Left lung (tissue), 10 donors: ENCODE data around the gene STPG3. TPM values are rescaled to one million over a fixed set of nuclear protein-coding genes. Genes with fewer than 3 reads are reported as not detected.
"Not testable (repeated sequence)": the region's sequence is repeated elsewhere in the genome, so short reads cannot be mapped to it uniquely, and the experiment has no call there.

Experiments used
- ATAC-seq: fragments of 200-7000 bp; cut with Tn5 transposase; one replicate; pipeline ENCODE4 v1.9.1; 2020; ENCODE audit warnings: moderate library complexity
- DNase-seq, 4 donors: peaks; one replicate each; pipeline ENCODE4 v3.0.0-alpha.2; 2013 to 2020
- H3K27ac ChIP-seq, 2 donors: fragments of 200-600 bp; sonication (generic) in 1 of 2; one replicate each; pipeline versions ENCODE4 v1.5.0 to v1.8.0; 2020 to 2021
- H3K27me3 ChIP-seq, 2 donors: fragments of 200-600 bp; sonication (generic) in 1 of 2; one replicate each; pipeline versions ENCODE4 v1.5.0 to v1.8.0; 2020 to 2021
- H3K36me3 ChIP-seq, 2 donors: fragments of 200-600 bp; sonication (generic) in 1 of 2; one replicate each; pipeline versions ENCODE4 v1.5.0 to v1.8.0; 2020 to 2021
- H3K4me1 ChIP-seq, 2 donors: fragments of 200-600 bp; one replicate each; pipeline ENCODE4 v1.8.0; 2021
- H3K4me3 ChIP-seq, 2 donors: fragments of 200-600 bp; sonication (generic) in 1 of 2; one replicate each; pipeline versions ENCODE4 v1.5.0 to v1.8.0; 2020 to 2021; ENCODE audit warnings: mild to moderate bottlenecking in 1 of 2
- H3K9me3 ChIP-seq, 2 donors: fragments of 200-600 bp; sonication (generic) in 1 of 2; one replicate each; pipeline versions ENCODE4 v1.5.0 to v1.8.0; 2020 to 2021
- CTCF ChIP-seq, 2 donors: fragments of 200-600 bp; sonication (generic) in 1 of 2; IDR thresholded peaks; one replicate each; pipeline versions ENCODE4 v1.5.0 to v1.8.0; 2021; ENCODE audit warnings: antibody characterized with exemption in 2 of 2
- intact Hi-C, 2 donors: fragments of 100-400 bp; cut with DNase I; formaldehyde crosslinking; loops; one replicate each; pipeline versions ENCODE4 v1.11.2 to v1.14.2; 2022
- polyA plus RNA-seq, 6 donors: library from polyadenylated mRNA; unstranded; fragments of 120-200 nt; gene quantifications; one replicate each; pipeline ENCODE4 v1.2.1, GENCODE V29; 2013; ENCODE audit not compliant: insufficient read length in 6 of 6
- total RNA-seq, 2 donors: library from RNA; stranded (reverse); fragmentation: NEBNext Ultra II Directional; extraction: Animal tissue kit (Norgen Biotek cat#: 25700); gene quantifications; one replicate each; pipeline ENCODE4 v1.2.1, GENCODE V29; 2021
- donor health status: DM: no; HTN: yes; CAD: no.
- donor health status: DM: no; HTN: no; CAD: no.

Gene STPG3
- total and polyA plus RNA-seq, 8 donors = 0.69 to 1.4 (median 0.89) TPM; not detected in 2

GRCh38 chr9:137256856-137257255, 5.8 kb downstream of the STPG3 start:
- no peak for DNase-seq
- no peaks in the 10 kb centered on the region for H3K27me3 ChIP-seq
- H3K9me3 ChIP-seq = no peaks in the 10 kb centered on the region
- no peak for TF ChIP-seq CTCF (IDR thresholded peaks at IDR 0.05)
- H3K27ac ChIP-seq = no peak overlapping the region
- ATAC-seq = no peak
- H3K36me3 ChIP-seq = peaks cover 0 to 27% of the 10 kb centered on the region in 2 donors
- peaks cover 13 to 28% of the 10 kb centered on the region in 2 donors for H3K4me1 ChIP-seq
- peak overlapping the region in 1 of 2 donors; percentile 99 for H3K4me3 ChIP-seq
- intact Hi-C loops = no loop called here

- peak; percentile 50 to 52 for TF ChIP-seq CTCF (IDR thresholded peaks at IDR 0.05)
- H3K27me3 ChIP-seq, H3K4me1 ChIP-seq, H3K4me3 ChIP-seq, intact Hi-C loops, H3K9me3 ChIP-seq, H3K27ac ChIP-seq, DNase-seq: not testable (repeated sequence)
- ATAC-seq = peak; percentile 27
- peaks cover 0 to 56% of the 10 kb centered on the region in 2 donors for H3K36me3 ChIP-seq
Measured at GRCh38 chr9:137262173-137262908, 11.3 kb downstream of the STPG3 start.

GRCh38 chr9:137262909-137263285, 11.8 kb downstream of the STPG3 start:
- intact Hi-C loops = no loop called here
- Histone ChIP-seq H3K9me3 (no peaks in the 10 kb centered on the region), H3K4me3 (no peak overlapping the region), H3K4me1 (peaks cover 2 to 5% of the 10 kb centered on the region in 2 donors), H3K27ac (no peak overlapping the region), H3K27me3 (no peaks in the 10 kb centered on the region), H3K36me3 (peaks cover 0 to 59% of the 10 kb centered on the region in 2 donors)
- DNase-seq (no peak), ATAC-seq (no peak)
- no peak for TF ChIP-seq CTCF (IDR thresholded peaks at IDR 0.05)

- ATAC-seq (no peak), DNase-seq (no peak)
- H3K4me1 ChIP-seq = peaks cover 8 to 12% of the 10 kb centered on the region in 2 donors
- H3K27me3 ChIP-seq = no peaks in the 10 kb centered on the region
- H3K9me3 ChIP-seq = no peaks in the 10 kb centered on the region
- no peak overlapping the region for H3K4me3 ChIP-seq
- intact Hi-C loops = no loop called here
- H3K36me3 ChIP-seq = peaks cover 0 to 56% of the 10 kb centered on the region in 2 donors
- TF ChIP-seq CTCF (IDR thresholded peaks at IDR 0.05) = no peak
- H3K27ac ChIP-seq = no peak overlapping the region
Measured at GRCh38 chr9:137263506-137263905, 12.4 kb downstream of the STPG3 start.

- ATAC-seq (no peak), DNase-seq (no peak)
- H3K36me3 ChIP-seq = peaks cover 0 to 54% of the 10 kb centered on the region in 2 donors
- TF ChIP-seq CTCF (IDR thresholded peaks at IDR 0.05) = no peak
- peaks cover 13 to 17% of the 10 kb centered on the region in 2 donors for H3K4me1 ChIP-seq
- no peak overlapping the region for H3K27ac ChIP-seq
- intact Hi-C loops = no loop called here
- no peaks in the 10 kb centered on the region for H3K27me3 ChIP-seq
- no peaks in the 10 kb centered on the region for H3K9me3 ChIP-seq
- H3K4me3 ChIP-seq = no peak overlapping the region
Measured at GRCh38 chr9:137264067-137264466, 13.0 kb downstream of the STPG3 start.
